IMR-90 (cell line): ENCODE data around the gene C1R. TPM values are rescaled to one million over a fixed set of nuclear protein-coding genes. Genes with fewer than 3 reads are reported as not detected.

ENCODE experiments used
- ATAC-seq: fragments of 200-7000 bp; cut with Tn5 transposase; 2 replicates; pipeline ENCODE4 v1.9.1; 2020; ENCODE audit warnings: low read depth, mild to moderate bottlenecking, moderate library complexity
- BruUV-seq: library from RNA; stranded (reverse); fragments of 400-500 nt; replicated peaks from 2 replicates; lab custom pipeline; 2021; lab: Mats Ljungman, UMichigan
- CTCF ChIA-PET: fragments of 300-600 bp; formaldehyde crosslinking; extraction: SDS; loops from one replicate; lab custom pipeline; 2021; ENCODE audit warnings: antibody characterized with exemption; lab: Yijun Ruan, JAX
- POLR2A ChIA-PET: fragments of 300-600 bp; sonication (Branson Sonifier 250); formaldehyde crosslinking; loops from one replicate; lab custom pipeline; 2022; ENCODE audit warnings: antibody characterized with exemption; ENCODE audit not compliant: unreplicated experiment; lab: Charles Lee
- DNase-seq: peaks from one replicate; pipeline ENCODE4 v3.0.0; 2013
- H2AFZ ChIP-seq: replicated peaks from 2 replicates; pipeline ENCODE3; 2013; ENCODE audit warnings: low read length, mild to moderate bottlenecking; ENCODE audit not compliant: poor library complexity
- H2AK5ac ChIP-seq: 2 replicates; pipeline ENCODE4 v1.6.1; 2013; ENCODE audit warnings: low read depth, low read length, inconsistent platforms
- H2AK9ac ChIP-seq: replicated peaks from 2 replicates; pipeline ENCODE3; 2013; ENCODE audit warnings: mild to moderate bottlenecking, low read depth, low read length, moderate library complexity; ENCODE audit not compliant: poor library complexity
- H2BK120ac ChIP-seq: 2 replicates; pipeline ENCODE4 v1.6.1; 2013; ENCODE audit warnings: low read depth, low read length, inconsistent platforms
- H2BK15ac ChIP-seq: 3 replicates; pipeline ENCODE4 v1.6.1; 2013; ENCODE audit warnings: low read depth, low read length, inconsistent platforms
- H2BK20ac ChIP-seq: 2 replicates; pipeline ENCODE4 v1.6.1; 2013; ENCODE audit warnings: low read depth, mild to moderate bottlenecking, inconsistent platforms, low read length, moderate library complexity
- H2BK5ac ChIP-seq: 2 replicates; pipeline ENCODE4 v1.6.1; 2013; ENCODE audit warnings: mild to moderate bottlenecking, low read depth, low read length, inconsistent platforms; ENCODE audit not compliant: poor library complexity, severe bottlenecking
- H3K14ac ChIP-seq: replicated peaks from 2 replicates; pipeline ENCODE4 v1.6.1; 2013; ENCODE audit warnings: low read depth, low read length, inconsistent platforms
- H3K18ac ChIP-seq: 2 replicates; pipeline ENCODE4 v1.6.1; 2013; ENCODE audit warnings: low read depth, low read length, control low read depth
- H3K23ac ChIP-seq: 2 replicates; pipeline ENCODE4 v1.6.1; 2013; ENCODE audit warnings: low read depth, low read length, inconsistent platforms
- H3K27ac ChIP-seq: 2 replicates; pipeline ENCODE4 v1.5.1; 2013; ENCODE audit warnings: mild to moderate bottlenecking, control low read depth, low read length; ENCODE audit not compliant: insufficient read depth
- H3K27me3 ChIP-seq: 2 replicates; pipeline ENCODE4 v1.6.1; 2013; ENCODE audit warnings: low read length; ENCODE audit not compliant: control insufficient read depth, insufficient read depth
- H3K36me3 ChIP-seq: 2 replicates; pipeline ENCODE4 v1.6.1; 2013; ENCODE audit warnings: low read length, mixed read lengths; ENCODE audit not compliant: control insufficient read depth, insufficient read depth
- H3K4ac ChIP-seq: 2 replicates; pipeline ENCODE4 v1.6.1; 2013; ENCODE audit warnings: low read depth, low read length, inconsistent platforms
- H3K4me1 ChIP-seq: 2 replicates; pipeline ENCODE4 v1.6.1; 2013; ENCODE audit warnings: low read length, mixed read lengths; ENCODE audit not compliant: control insufficient read depth, insufficient read depth
- H3K4me2 ChIP-seq: 2 replicates; pipeline ENCODE4 v1.6.1; 2013; ENCODE audit warnings: low read depth, mild to moderate bottlenecking, control low read depth, low read length, moderate library complexity
- H3K4me3 ChIP-seq: 2 replicates; pipeline ENCODE4 v1.5.1; 2013; ENCODE audit warnings: low read depth, mild to moderate bottlenecking, control low read depth, low read length, moderate library complexity; ENCODE audit not compliant: insufficient read depth
- H3K56ac ChIP-seq: 2 replicates; pipeline ENCODE4 v1.6.1; 2013; ENCODE audit warnings: low read length, inconsistent platforms; ENCODE audit not compliant: insufficient read depth; ENCODE audit errors: extremely low read depth
- H3K79me1 ChIP-seq, 2 experiments: 2 replicates each; pipeline ENCODE4 v1.6.1; 2013; ENCODE audit warnings: low read length in 2 of 2, inconsistent platforms in 1 of 2, low read depth in 1 of 2
- H3K9ac ChIP-seq: 2 replicates; pipeline ENCODE4 v1.6.1; 2013; ENCODE audit warnings: low read depth, low read length, control low read depth
- H3K9me1 ChIP-seq: 2 replicates; pipeline ENCODE4 v1.6.1; 2013; ENCODE audit warnings: low read length, inconsistent platforms; ENCODE audit not compliant: insufficient read depth
- H3K9me3 ChIP-seq: 2 replicates; pipeline ENCODE4 v1.6.1; 2013; ENCODE audit warnings: low read length; ENCODE audit not compliant: control insufficient read depth, insufficient read depth
- H4K20me1 ChIP-seq: 2 replicates; pipeline ENCODE4 v1.6.1; 2013; ENCODE audit warnings: low read length, inconsistent platforms; ENCODE audit not compliant: insufficient read depth
- H4K5ac ChIP-seq: 2 replicates; pipeline ENCODE4 v1.6.1; 2013; ENCODE audit warnings: mild to moderate bottlenecking, low read depth, low read length, control low read depth
- H4K8ac ChIP-seq, 2 experiments: 2 replicates each; pipeline ENCODE4 v1.6.1; 2013; ENCODE audit warnings: low read depth in 2 of 2, low read length in 2 of 2, control low read depth in 1 of 2, inconsistent platforms in 1 of 2
- H4K91ac ChIP-seq: 2 replicates; pipeline ENCODE4 v1.6.1; 2013; ENCODE audit warnings: low read depth, low read length, inconsistent platforms; ENCODE audit not compliant: insufficient read depth
- BHLHE40 ChIP-seq: fragments of 150-350 bp; IDR thresholded peaks from 2 replicates; pipeline ENCODE4 v1.6.1; 2016; ENCODE audit warnings: mild to moderate bottlenecking, low read depth, low read length
- CEBPB ChIP-seq: IDR thresholded peaks from 2 replicates; pipeline ENCODE4 v1.6.1; 2012; ENCODE audit warnings: low read depth, low read length, improper control_type of control experiment
- FOS ChIP-seq: fragments of 150-350 bp; IDR thresholded peaks from 2 replicates; pipeline ENCODE4 v1.6.1; 2016; ENCODE audit warnings: low read depth, low read length
- POLR2A ChIP-seq: IDR thresholded peaks from 2 replicates; pipeline ENCODE4 v1.6.1; 2012; ENCODE audit warnings: mild to moderate bottlenecking, low read depth, low read length
- WGBS, 2 experiments: methylation state at CpG; one replicate each; pipeline versions ENCODE4 v1.1.5 to v1.1.7; 2013; ENCODE audit warnings: missing lambda C conversion rate in 2 of 2; ENCODE audit not compliant: insufficient read length in 1 of 2; ENCODE audit errors: extremely low coverage in 2 of 2; 5-methylcytosine and 5-hydroxymethylcytosine counted together
- dilution Hi-C: fragments of 300-500 bp; cut with HindIII; formaldehyde crosslinking; loops from one replicate; pipeline ENCODE4 v1.14.3; 2018; ENCODE audit warnings: low sequenced_read_pairs; ENCODE audit not compliant: unreplicated experiment
- in situ Hi-C: fragments of 300-500 bp; cut with MboI; formaldehyde crosslinking; loops from 3 replicates; pipeline ENCODE4 v1.14.3; 2019; ENCODE audit warnings: low sequenced_read_pairs, inconsistent platforms, mixed read lengths
- intact Hi-C: fragments of 100-400 bp; cut with micrococcal nuclease; formaldehyde crosslinking; loops from 2 replicates; pipeline ENCODE4 v1.10.0; 2022
- polyA plus RNA-seq, 3 experiments: library from polyadenylated mRNA; depleted of rRNA; stranded (reverse); fragments of >200 nt; gene quantifications; 2 replicates each; pipeline ENCODE4 v1.2.3, GENCODE V29; 2012; ENCODE audit warnings: low replicate concordance in 1 of 3
- total RNA-seq: library from RNA; depleted of rRNA; stranded (reverse); fragments of >200 nt; gene quantifications from 2 replicates; pipeline ENCODE4 v1.2.3, GENCODE V29; 2012
- TF ChIP-seq, protein P1 (sequence below): conservative IDR thresholded peaks from 2 replicates; pipeline ENCODE4 v1.5.1; 2012; ENCODE audit warnings: mild to moderate bottlenecking, low read depth, low read length, improper control_type of control experiment

C1R gene
- total and polyA plus RNA-seq, 2 of the 4 experiments (the other 2 are of a cell fraction) = 38.4 to 165 TPM

DNA sequence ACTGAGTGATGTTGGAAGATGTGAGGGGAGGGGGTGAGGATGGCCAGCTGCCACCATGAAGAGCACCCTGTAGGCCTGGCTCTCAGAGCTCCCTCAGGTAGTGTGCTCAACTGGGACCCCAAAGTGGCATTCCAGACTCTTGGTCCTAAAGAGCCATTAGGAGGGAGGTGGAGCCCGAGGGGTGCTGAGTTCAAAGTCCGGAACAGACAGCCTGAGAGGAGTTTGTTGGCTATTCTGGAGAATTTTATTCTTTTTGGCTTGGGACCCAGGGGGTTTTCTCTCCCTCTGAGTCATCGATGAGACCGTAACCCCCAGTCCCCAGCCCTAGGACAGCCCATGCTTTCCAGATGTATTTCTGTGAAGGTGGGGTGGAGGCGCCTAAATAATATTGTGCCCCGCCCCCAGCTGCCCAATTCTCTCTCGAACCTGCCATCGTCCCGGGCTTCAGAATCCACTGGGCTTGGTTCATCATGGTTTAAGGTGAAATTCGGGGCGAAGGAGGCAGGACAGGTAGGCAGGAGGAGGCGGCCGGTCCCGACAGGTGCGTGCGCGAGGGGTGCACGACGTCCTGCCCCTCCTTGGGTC is 37.1 kb upstream of the C1R start:
- H3K4me1 ChIP-seq = peaks cover 6% of the 10 kb centered on the region; the same call in 1 of the 2 replicates
- TF ChIP-seq CEBPB (no peak), FOS (no peak), BHLHE40 (no peak), POLR2A (no peak)
- TF ChIP-seq, protein P1, sequence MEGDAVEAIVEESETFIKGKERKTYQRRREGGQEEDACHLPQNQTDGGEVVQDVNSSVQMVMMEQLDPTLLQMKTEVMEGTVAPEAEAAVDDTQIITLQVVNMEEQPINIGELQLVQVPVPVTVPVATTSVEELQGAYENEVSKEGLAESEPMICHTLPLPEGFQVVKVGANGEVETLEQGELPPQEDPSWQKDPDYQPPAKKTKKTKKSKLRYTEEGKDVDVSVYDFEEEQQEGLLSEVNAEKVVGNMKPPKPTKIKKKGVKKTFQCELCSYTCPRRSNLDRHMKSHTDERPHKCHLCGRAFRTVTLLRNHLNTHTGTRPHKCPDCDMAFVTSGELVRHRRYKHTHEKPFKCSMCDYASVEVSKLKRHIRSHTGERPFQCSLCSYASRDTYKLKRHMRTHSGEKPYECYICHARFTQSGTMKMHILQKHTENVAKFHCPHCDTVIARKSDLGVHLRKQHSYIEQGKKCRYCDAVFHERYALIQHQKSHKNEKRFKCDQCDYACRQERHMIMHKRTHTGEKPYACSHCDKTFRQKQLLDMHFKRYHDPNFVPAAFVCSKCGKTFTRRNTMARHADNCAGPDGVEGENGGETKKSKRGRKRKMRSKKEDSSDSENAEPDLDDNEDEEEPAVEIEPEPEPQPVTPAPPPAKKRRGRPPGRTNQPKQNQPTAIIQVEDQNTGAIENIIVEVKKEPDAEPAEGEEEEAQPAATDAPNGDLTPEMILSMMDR = no peak
- H3K4me3 ChIP-seq = peak overlapping the region; percentile 81
- H4K8ac ChIP-seq = peak overlapping the region; percentile 36 to 79; a peak in 2 of 4 replicates
- H4K91ac ChIP-seq = peak overlapping the region; percentile 49; the same call in 1 of the 2 replicates
- peak overlapping the region; percentile 79 for H3K23ac ChIP-seq
- dilution Hi-C loops (no loop called here), intact Hi-C loops (no loop called here), in situ Hi-C loops (no loop called here)
- ATAC-seq (no peak; the same call in 1 of the 2 replicates), DNase-seq (no peak)
- H3K9me3 ChIP-seq = no peaks in the 10 kb centered on the region
- H3K18ac ChIP-seq = no peak overlapping the region
- H3K79me1 ChIP-seq = 0 out of 4 replicates have a peak, but pooled peaks cover 0 to 6% of the 10 kb centered on the region in 2 experiments
- peak overlapping the region; percentile 94 for H3K4me2 ChIP-seq
- H2AFZ ChIP-seq = peak overlapping the region; percentile 98
- H2AK9ac ChIP-seq = peak overlapping the region; percentile 89
- no peak overlapping the region for H2BK20ac ChIP-seq
- BruUV-seq = no TSS peak
- peak overlapping the region; percentile 4 for H3K9ac ChIP-seq
- H3K14ac ChIP-seq = peak overlapping the region; percentile 17; the same call in 1 of the 2 replicates
- H2AK5ac ChIP-seq = peak overlapping the region; percentile 61; the same call in 1 of the 2 replicates
- no peak overlapping the region; the same call in 1 of the 2 replicates for H3K27ac ChIP-seq
- no peak overlapping the region for H2BK5ac ChIP-seq
- no peak overlapping the region for H2BK120ac ChIP-seq
- ChIA-PET POLR2A (no interaction called here), CTCF (no interaction called here)
- H4K20me1 ChIP-seq = no peaks in the 10 kb centered on the region
- peak overlapping the region; percentile 52 for H3K4ac ChIP-seq
- WGBS, 2 experiments = 0% methylated on average over 13 of the region's 19 CpGs; no CpG with 5 or more reads in 1 of the 2 experiments
- peak overlapping the region; percentile 1 for H4K5ac ChIP-seq
- no peak overlapping the region for H2BK15ac ChIP-seq
- H3K9me1 ChIP-seq = peaks cover 5% of the 10 kb centered on the region; the same call in 1 of the 2 replicates
- no peak overlapping the region for H3K56ac ChIP-seq
- H3K27me3 ChIP-seq = no peaks in the 10 kb centered on the region
- peaks cover 10% of the 10 kb centered on the region for H3K36me3 ChIP-seq
